ENCODE results near the gene DAPK1.

DAPK1 gene

DNA sequence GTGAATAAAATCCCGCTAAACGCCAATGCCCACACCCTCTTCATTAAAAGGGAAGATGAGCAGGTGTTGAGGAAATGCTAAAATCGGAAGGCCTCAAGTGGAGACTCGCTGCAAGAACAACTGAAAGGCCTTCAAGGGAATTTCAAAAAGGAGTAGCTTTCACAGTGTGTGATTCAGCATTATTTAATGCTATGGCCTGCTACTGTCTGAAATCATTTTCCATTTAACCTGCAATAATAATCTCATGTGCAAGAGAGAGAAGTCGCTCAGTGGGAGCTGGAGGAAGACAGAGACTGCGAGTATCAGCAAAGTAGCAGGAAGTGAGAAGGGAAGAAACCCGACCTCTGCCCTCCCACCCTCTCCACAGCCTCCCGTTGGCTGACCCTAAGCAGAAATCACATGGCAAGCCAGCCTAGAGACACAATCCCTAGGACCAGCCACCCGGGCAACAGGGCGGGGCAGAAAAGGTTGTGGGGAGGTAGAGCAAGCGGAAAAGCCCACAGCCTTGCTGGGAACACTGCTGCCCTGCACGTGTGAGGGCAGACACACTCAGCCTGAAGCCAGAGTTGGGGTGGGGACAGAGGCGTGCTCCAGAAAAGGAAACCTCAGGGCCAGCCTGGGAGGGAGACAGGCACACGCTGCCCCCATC lies 188.3 kb downstream of the DAPK1 start:
- H3K36me3 Mint-ChIP-seq (ENCODE audit: low read depth): no peaks in the 10 kb centered on the region
- no peak overlapping the region for H3K27ac Mint-ChIP-seq
- DNase-seq: no peak
- H3K4me1 Mint-ChIP-seq (ENCODE audit: low read depth): peaks cover 17% of the 10 kb centered on the region
- H3K4me3 Mint-ChIP-seq: no peak overlapping the region
- no peaks in the 10 kb centered on the region for H3K27me3 Mint-ChIP-seq
- H3K9me3 Mint-ChIP-seq: no peaks in the 10 kb centered on the region

- Mint-ChIP-seq H3K27me3 (no peaks in the 10 kb centered on the region), H3K4me1 (ENCODE audit: low read depth) (peaks cover 17% of the 10 kb centered on the region), H3K4me3 (no peak overlapping the region), H3K9me3 (no peaks in the 10 kb centered on the region), H3K27ac (no peak overlapping the region), H3K36me3 (ENCODE audit: low read depth) (no peaks in the 10 kb centered on the region)
- no peak for DNase-seq
Measured at GRCh38 chr9:87686520-87687090, 188.9 kb downstream of the DAPK1 start.

GRCh38 chr9:87687207-87687606 lies 189.5 kb downstream of the DAPK1 start:
- no peaks in the 10 kb centered on the region for H3K9me3 Mint-ChIP-seq
- H3K36me3 Mint-ChIP-seq (ENCODE audit: low read depth): no peaks in the 10 kb centered on the region
- peaks cover 17% of the 10 kb centered on the region for H3K4me1 Mint-ChIP-seq (ENCODE audit: low read depth)
- no peaks in the 10 kb centered on the region for H3K27me3 Mint-ChIP-seq
- H3K4me3 Mint-ChIP-seq: no peak overlapping the region
- no peak for DNase-seq
- H3K27ac Mint-ChIP-seq: no peak overlapping the region

DNA sequence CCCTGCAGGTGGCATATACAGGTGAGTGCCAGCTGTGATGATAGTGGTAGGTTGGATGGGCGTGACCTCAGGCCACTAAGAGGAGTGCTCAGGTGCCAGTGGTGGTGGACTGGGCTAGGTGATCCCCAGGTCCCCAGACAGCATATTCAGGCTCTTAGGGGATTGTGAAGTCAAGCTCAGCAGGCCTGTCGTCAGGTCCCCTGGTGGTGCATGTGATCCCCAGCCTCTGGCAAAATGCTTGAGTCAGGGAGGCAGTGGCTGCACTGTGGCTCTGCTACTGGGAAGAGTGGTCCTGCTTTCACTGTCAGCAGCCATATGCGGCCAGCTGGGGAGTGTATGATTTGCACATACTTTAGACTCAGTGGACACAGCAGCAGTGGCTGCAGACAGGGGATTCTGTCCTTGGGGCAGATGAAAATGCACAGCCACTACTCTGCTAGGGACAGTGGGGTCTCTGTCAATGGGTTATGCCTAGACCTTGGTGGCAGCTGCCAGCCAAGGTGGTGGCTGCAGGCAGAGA lies 196.6 kb downstream of the DAPK1 start:
- Mint-ChIP-seq H3K9me3 (peaks cover 11% of the 10 kb centered on the region), H3K4me3 (no peak overlapping the region), H3K27me3 (peaks cover 4% of the 10 kb centered on the region), H3K4me1 (ENCODE audit: low read depth) (peaks cover 11% of the 10 kb centered on the region), H3K36me3 (ENCODE audit: low read depth) (peaks cover 5% of the 10 kb centered on the region), H3K27ac (no peak overlapping the region)
- no peak for DNase-seq

DNA sequence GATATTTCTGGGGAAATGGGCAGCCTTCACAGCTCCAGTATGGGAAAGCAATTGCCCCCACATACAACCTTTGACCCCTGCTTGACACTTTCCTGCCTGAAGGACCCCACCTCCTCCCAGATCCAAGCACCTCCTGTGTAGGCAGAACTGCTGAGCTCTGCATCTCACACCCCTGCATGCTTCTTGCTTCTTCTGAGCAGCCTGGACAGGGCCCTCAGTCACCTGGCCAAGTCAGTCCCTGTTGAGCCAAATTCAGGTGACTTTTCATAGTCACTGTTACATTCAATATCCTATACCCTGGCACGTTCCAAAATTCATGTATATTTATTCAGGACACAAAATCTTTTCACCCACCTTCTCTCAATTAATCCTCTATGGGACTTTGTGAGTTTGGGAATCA lies 197.9 kb downstream of the DAPK1 start:
- DNase-seq: no peak
- H3K9me3 Mint-ChIP-seq: peaks cover 11% of the 10 kb centered on the region
- H3K27me3 Mint-ChIP-seq: peaks cover 4% of the 10 kb centered on the region
- H3K4me1 Mint-ChIP-seq (ENCODE audit: low read depth): peaks cover 11% of the 10 kb centered on the region
- H3K27ac Mint-ChIP-seq: no peak overlapping the region
- peaks cover 5% of the 10 kb centered on the region for H3K36me3 Mint-ChIP-seq (ENCODE audit: low read depth)
- no peak overlapping the region for H3K4me3 Mint-ChIP-seq

DNA sequence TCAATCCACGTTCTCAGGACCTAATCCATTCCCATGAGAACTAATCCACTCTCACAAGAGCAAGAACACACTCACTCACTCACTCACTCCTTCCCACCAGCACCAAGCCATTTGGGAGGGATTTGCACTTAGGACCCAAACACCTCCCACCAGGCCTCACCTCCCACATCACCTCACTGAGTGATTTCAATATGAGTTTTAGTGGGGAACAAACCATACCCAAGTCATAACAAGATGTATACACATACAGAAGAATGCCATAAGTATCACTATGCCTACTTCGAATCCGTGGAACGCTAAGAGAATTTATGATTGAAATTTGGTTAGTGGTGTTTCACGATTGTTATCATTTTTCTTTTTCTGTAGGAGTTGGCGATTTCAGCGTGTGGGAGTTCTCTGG lies 199.0 kb downstream of the DAPK1 start:
- no peak for DNase-seq

GRCh38 chr9:87698069-87698809 lies 200.6 kb downstream of the DAPK1 start:
- Mint-ChIP-seq H3K4me1 (ENCODE audit: low read depth) (peaks cover 16% of the 10 kb centered on the region), H3K9me3 (peaks cover 7% of the 10 kb centered on the region), H3K36me3 (ENCODE audit: low read depth) (peaks cover 3% of the 10 kb centered on the region), H3K27ac (no peak overlapping the region), H3K4me3 (no peak overlapping the region), H3K27me3 (peaks cover 8% of the 10 kb centered on the region)
- DNase-seq: no peak

More for the DNA sequence above, 199.0 kb downstream of the DAPK1 start:
- H3K4me1 Mint-ChIP-seq (ENCODE audit: low read depth): peaks cover 11% of the 10 kb centered on the region
- H3K9me3 Mint-ChIP-seq: peaks cover 11% of the 10 kb centered on the region
- H3K27ac Mint-ChIP-seq: no peak overlapping the region
- peaks cover 5% of the 10 kb centered on the region for H3K36me3 Mint-ChIP-seq (ENCODE audit: low read depth)
- peaks cover 4% of the 10 kb centered on the region for H3K27me3 Mint-ChIP-seq
- no peak overlapping the region for H3K4me3 Mint-ChIP-seq

DNA sequence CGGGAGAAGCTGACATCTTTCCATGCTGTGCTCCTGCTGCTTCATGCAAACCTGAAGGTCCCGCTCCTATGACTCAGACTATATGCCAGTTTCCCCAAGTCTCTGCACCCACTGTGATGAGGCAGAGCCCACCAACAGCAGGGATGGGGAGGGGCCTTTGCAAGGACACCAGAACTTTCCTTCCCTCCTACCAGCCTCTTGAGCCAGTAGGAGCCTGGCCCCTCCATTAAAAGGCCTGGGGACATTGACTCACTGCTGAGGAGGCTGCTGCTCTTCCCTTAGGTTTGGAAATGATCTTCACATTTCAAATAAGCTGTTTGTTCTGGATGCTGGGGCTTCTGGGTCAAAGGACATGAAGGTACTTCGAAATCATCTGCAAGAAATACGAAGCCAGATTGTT lies 202.2 kb downstream of the DAPK1 start:
- DNase-seq: no peak
- no peaks in the 10 kb centered on the region for H3K36me3 Mint-ChIP-seq (ENCODE audit: low read depth)
- H3K4me1 Mint-ChIP-seq (ENCODE audit: low read depth): peaks cover 16% of the 10 kb centered on the region
- no peaks in the 10 kb centered on the region for H3K9me3 Mint-ChIP-seq
- peaks cover 6% of the 10 kb centered on the region for H3K27me3 Mint-ChIP-seq
- no peak overlapping the region for H3K27ac Mint-ChIP-seq
- no peak overlapping the region for H3K4me3 Mint-ChIP-seq

GRCh38 chr9:87701491-87701890 lies 203.8 kb downstream of the DAPK1 start:
- no peak overlapping the region for H3K27ac Mint-ChIP-seq

DNA sequence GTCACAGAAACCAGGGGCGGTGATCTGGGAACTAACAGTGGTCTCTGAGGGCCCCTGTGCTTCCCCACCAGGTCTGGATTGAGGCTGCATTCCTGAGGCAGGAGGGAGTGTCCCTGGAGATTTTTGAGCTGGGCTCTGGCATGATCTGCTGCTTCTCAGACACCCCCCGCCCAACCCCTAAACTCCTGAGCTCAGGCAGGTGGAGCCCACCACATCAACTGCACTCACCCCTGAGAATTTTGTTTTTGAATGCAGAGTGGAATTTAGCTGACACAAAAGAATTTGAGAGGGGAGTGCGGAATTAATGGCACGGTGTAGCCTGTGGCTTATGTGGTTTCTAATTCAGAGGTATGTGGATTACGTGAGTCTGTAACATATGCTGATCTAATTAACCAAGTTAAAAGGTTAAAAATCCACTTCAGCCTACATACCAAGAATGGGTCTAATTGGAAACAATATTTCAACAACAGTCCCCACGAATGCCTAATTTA lies 204.3 kb downstream of the DAPK1 start:
- Mint-ChIP-seq H3K27me3 (peaks cover 11% of the 10 kb centered on the region), H3K36me3 (ENCODE audit: low read depth) (no peaks in the 10 kb centered on the region), H3K27ac (no peak overlapping the region), H3K4me1 (ENCODE audit: low read depth) (peaks cover 9% of the 10 kb centered on the region), H3K9me3 (no peaks in the 10 kb centered on the region), H3K4me3 (no peak overlapping the region)
- DNase-seq: no peak

More at GRCh38 chr9:87701491-87701890, 203.8 kb downstream of the DAPK1 start:
- Mint-ChIP-seq H3K36me3 (ENCODE audit: low read depth) (no peaks in the 10 kb centered on the region), H3K4me3 (no peak overlapping the region), H3K27me3 (peaks cover 11% of the 10 kb centered on the region), H3K4me1 (ENCODE audit: low read depth) (peaks cover 13% of the 10 kb centered on the region), H3K9me3 (no peaks in the 10 kb centered on the region)
- DNase-seq: no peak

DNA sequence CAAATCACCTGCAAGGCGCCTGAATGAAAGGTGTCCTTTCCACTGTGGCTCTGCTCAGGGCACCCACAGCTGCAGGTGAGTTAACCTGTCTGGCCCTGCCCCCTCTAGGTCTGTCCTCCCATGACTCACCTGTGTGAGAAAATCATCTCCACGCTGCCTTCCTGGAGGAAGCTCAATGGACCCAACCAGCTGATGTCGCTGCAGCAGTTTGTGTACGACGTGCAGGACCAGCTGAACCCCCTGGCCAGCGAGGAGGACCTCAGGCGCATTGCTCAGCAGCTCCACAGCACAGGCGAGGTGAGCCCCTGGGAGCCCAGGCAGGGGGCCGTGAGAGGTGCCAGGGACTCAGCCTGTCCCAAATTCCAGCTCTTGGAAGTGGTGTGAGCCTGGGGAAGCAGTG lies 205.3 kb downstream of the DAPK1 start:
- no peak for DNase-seq
- Mint-ChIP-seq H3K36me3 (ENCODE audit: low read depth) (no peaks in the 10 kb centered on the region), H3K9me3 (no peaks in the 10 kb centered on the region), H3K27ac (no peak overlapping the region), H3K27me3 (peaks cover 13% of the 10 kb centered on the region), H3K4me1 (ENCODE audit: low read depth) (peaks cover 11% of the 10 kb centered on the region), H3K4me3 (no peak overlapping the region)

- DNase-seq: no peak
- H3K36me3 Mint-ChIP-seq (ENCODE audit: low read depth): no peaks in the 10 kb centered on the region
Measured at GRCh38 chr9:87703636-87704276, 206.1 kb downstream of the DAPK1 start.

DNA sequence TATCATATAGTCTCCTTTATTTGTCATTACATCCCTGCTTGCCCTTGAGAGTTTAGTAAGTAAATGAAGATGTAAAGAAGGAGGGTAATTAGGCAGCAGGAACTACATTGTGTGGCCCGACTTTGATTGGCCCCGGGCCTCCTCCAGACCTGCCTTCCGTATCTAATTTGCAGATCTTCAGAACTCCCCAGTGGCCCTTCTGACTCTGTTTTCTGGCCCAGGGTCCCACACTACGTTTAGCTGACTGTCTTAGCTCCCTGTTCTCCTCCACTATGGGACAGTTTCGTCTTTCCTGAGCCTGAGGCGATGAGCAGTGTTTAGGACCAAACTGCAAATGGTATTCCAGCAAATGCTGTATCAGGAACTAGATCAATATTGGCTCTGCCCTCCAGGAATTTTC lies 206.7 kb downstream of the DAPK1 start:
- Mint-ChIP-seq H3K4me1 (ENCODE audit: low read depth) (peaks cover 24% of the 10 kb centered on the region), H3K9me3 (no peaks in the 10 kb centered on the region), H3K27ac (no peak overlapping the region), H3K27me3 (peaks cover 13% of the 10 kb centered on the region), H3K36me3 (ENCODE audit: low read depth) (no peaks in the 10 kb centered on the region), H3K4me3 (no peak overlapping the region)
- DNase-seq: no peak

More at GRCh38 chr9:87703636-87704276, 206.1 kb downstream of the DAPK1 start:
- Mint-ChIP-seq H3K4me1 (ENCODE audit: low read depth) (peaks cover 18% of the 10 kb centered on the region), H3K4me3 (no peak overlapping the region), H3K9me3 (no peaks in the 10 kb centered on the region), H3K27me3 (peaks cover 13% of the 10 kb centered on the region), H3K27ac (no peak overlapping the region)

- no peaks in the 10 kb centered on the region for H3K9me3 Mint-ChIP-seq
- H3K36me3 Mint-ChIP-seq (ENCODE audit: low read depth): no peaks in the 10 kb centered on the region
- no peak overlapping the region for H3K27ac Mint-ChIP-seq
- H3K4me3 Mint-ChIP-seq: no peak overlapping the region
- H3K4me1 Mint-ChIP-seq (ENCODE audit: low read depth): peaks cover 33% of the 10 kb centered on the region
- peaks cover 13% of the 10 kb centered on the region for H3K27me3 Mint-ChIP-seq
- no peak for DNase-seq
Measured at GRCh38 chr9:87706066-87706739, 208.5 kb downstream of the DAPK1 start.

Measured in activated T-cell treated with anti-CD3 and anti-CD28 coated beads, Interleukin-2, amount 50 U/mL, for 24 hours (primary cell).